ENCODE data around the gene TARS1. TPM values are rescaled to one million over a fixed set of nuclear protein-coding genes. Genes with fewer than 3 reads are reported as not detected.

TARS1 gene
- total RNA-seq, 2 experiments from 2014 or later, result 101 to 105 TPM

DNA sequence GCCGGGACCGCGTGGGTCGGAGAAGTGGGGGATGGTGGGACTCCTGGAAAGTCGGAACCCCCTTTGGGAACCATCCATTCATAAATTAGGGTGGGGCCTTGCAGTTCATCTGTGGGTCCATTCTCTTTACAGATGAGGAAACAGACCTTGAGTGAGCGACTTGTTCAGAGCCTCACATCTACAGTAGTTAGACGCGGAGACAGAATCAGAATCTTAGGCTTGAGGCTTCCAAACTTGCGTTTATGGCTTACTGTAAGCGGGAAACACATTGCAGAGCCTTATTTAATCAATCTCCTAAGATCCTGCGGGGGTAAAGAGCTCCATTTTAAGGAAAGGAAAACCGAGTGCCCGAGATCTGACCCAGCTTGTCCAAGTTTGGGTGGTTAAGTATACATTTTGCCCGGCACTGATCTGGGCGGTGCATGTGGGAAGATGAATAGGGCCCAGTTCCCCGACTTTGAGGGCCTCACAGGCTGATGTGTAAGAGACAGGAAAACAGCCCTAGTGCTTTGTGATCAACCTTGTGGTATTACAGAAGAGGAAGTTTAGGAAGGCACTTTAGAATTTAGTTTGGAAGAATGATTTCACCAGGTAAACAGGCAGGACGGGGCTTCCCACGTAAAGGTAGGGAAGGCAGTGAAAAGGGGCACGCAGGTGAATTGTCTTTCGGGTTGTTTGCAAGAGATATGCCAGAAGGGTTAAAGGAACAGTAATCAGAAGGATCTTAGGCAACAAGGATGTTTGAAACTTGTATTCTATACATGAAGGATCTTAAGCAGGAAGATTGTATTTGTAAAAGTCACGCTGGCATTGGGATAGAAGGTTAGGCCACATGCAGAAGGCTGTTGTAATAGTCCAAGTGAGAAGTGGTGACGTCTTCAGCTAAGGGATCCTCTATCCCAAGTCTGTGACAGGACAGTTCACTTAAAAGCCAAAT is 744 bp downstream of the TARS1 start:
- CTCF ChIA-PET (ENCODE audit: unreplicated experiment), result no interaction called here
- Histone ChIP-seq H3K79me2 (ENCODE audit: insufficient read depth, low read depth, low read length) (peaks cover 34% of the 10 kb centered on the region), H3K9me2 (ENCODE audit: insufficient read depth, low read length) (no peaks in the 10 kb centered on the region), H3K4me2 (ENCODE audit: low read length) (peak overlapping the region; percentile 100), H3K9me3 (ENCODE audit: low read length) (no peaks in the 10 kb centered on the region), H3K4me3 (ENCODE audit: low read depth, low read length, poor library complexity, severe bottlenecking) (peak overlapping the region; percentile 84), H4K20me1 (ENCODE audit: insufficient read depth, low read length) (peaks cover 19% of the 10 kb centered on the region; the same call in 1 of the 2 replicates), H2AFZ (ENCODE audit: low read length) (peak overlapping the region; percentile 83), H3K27ac (ENCODE audit: low read depth, low read length, poor library complexity, severe bottlenecking) (peak overlapping the region; percentile 66), H3K36me3 (ENCODE audit: insufficient read depth, low read length) (peaks cover 27% of the 10 kb centered on the region), H3K4me1 (ENCODE audit: insufficient read depth, low read length, poor library complexity, severe bottlenecking) (peaks cover 15% of the 10 kb centered on the region)
- TF ChIP-seq EZH2phosphoT487 (IDR thresholded peaks at IDR 0.05; ENCODE audit: borderline replicate concordance, low read depth, low read length), result no peak
- TF ChIP-seq, protein P1, sequence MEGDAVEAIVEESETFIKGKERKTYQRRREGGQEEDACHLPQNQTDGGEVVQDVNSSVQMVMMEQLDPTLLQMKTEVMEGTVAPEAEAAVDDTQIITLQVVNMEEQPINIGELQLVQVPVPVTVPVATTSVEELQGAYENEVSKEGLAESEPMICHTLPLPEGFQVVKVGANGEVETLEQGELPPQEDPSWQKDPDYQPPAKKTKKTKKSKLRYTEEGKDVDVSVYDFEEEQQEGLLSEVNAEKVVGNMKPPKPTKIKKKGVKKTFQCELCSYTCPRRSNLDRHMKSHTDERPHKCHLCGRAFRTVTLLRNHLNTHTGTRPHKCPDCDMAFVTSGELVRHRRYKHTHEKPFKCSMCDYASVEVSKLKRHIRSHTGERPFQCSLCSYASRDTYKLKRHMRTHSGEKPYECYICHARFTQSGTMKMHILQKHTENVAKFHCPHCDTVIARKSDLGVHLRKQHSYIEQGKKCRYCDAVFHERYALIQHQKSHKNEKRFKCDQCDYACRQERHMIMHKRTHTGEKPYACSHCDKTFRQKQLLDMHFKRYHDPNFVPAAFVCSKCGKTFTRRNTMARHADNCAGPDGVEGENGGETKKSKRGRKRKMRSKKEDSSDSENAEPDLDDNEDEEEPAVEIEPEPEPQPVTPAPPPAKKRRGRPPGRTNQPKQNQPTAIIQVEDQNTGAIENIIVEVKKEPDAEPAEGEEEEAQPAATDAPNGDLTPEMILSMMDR (conservative IDR thresholded peaks at IDR 0.05; ENCODE audit: low read length), result no peak
- POLR2A ChIA-PET, result interaction anchor here (1.0 to 1.6 kb wide), 2 partner anchors 28 kb away, joined by 4 to 5 read pairs; no protein-coding TSS in a partner anchor
- intact Hi-C loops (cut with micrococcal nuclease; ENCODE audit: unreplicated experiment), result loop anchor here (5.0 to 10.0 kb wide), 4 partner anchors 563 to 1907 kb away; partner anchors contain the start of genes AMACR, BRIX1, C5orf22 and DROSHA
- DNase-seq (ENCODE audit: low spot score), result peak; percentile 54
- BruUV-seq (replicated peaks), result TSS peak; percentile 52

DNA sequence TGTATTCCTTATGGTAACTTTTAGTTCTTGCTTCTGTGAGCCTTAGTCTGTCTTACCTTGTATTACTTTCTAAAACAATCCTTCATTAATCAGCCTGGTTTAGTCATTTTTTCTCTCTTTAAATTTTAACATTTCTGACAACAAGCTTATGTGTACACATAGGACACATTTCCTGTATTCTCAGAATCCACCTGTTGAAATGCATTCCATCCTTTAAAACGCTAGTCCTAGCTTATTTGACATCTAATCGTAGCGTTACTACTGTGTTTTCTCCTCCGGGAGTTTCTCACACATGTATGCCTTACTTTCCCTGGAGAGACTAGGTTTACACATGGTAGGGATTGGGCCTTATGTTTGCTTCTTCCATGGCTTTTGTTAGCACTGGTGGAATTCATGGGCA is 3.8 kb downstream of the TARS1 start:
- no peak for TF ChIP-seq EZH2phosphoT487 (IDR thresholded peaks at IDR 0.05; ENCODE audit: borderline replicate concordance, low read depth, low read length)
- TF ChIP-seq, protein P1 (conservative IDR thresholded peaks at IDR 0.05; ENCODE audit: low read length), result no peak
- Histone ChIP-seq H3K4me2 (ENCODE audit: low read length) (no peak overlapping the region), H4K20me1 (ENCODE audit: insufficient read depth, low read length) (peaks cover 19% of the 10 kb centered on the region; the same call in 1 of the 2 replicates), H2AFZ (ENCODE audit: low read length) (no peak overlapping the region), H3K9me3 (ENCODE audit: low read length) (no peaks in the 10 kb centered on the region), H3K4me3 (ENCODE audit: low read depth, low read length, poor library complexity, severe bottlenecking) (no peak overlapping the region), H3K4me1 (ENCODE audit: insufficient read depth, low read length, poor library complexity, severe bottlenecking) (peaks cover 15% of the 10 kb centered on the region), H3K27ac (ENCODE audit: low read depth, low read length, poor library complexity, severe bottlenecking) (no peak overlapping the region), H3K36me3 (ENCODE audit: insufficient read depth, low read length) (peaks cover 53% of the 10 kb centered on the region), H3K79me2 (ENCODE audit: insufficient read depth, low read depth, low read length) (peaks cover 42% of the 10 kb centered on the region), H3K9me2 (ENCODE audit: insufficient read depth, low read length) (no peaks in the 10 kb centered on the region)
- no TSS peak for BruUV-seq (replicated peaks)
- intact Hi-C loops (cut with micrococcal nuclease; ENCODE audit: unreplicated experiment), result loop anchor here (5.0 to 10.0 kb wide), 4 partner anchors 560 to 1910 kb away; partner anchors contain the start of genes AMACR, BRIX1, C5orf22 and DROSHA
- DNase-seq (ENCODE audit: low spot score), result no peak
- ChIA-PET CTCF (ENCODE audit: unreplicated experiment) (no interaction called here), POLR2A (interaction anchor here (0.7 kb wide), 1 partner anchor 27 kb away, joined by 3 read pairs; no protein-coding TSS in a partner anchor)
